Omental fat pad (tissue), 4 donors: ENCODE results near the gene SNAI1. TPM values are rescaled to one million over a fixed set of nuclear protein-coding genes. Genes with fewer than 3 reads are reported as not detected.

ENCODE experiments used
- ATAC-seq: fragments of 150-250 bp; one replicate; pipeline ENCODE4 v1.9.1; 2016; ENCODE audit warnings: mild to moderate bottlenecking, moderate library complexity; ENCODE audit not compliant: low FRiP score
- DNase-seq: peaks from one replicate; pipeline ENCODE4 v3.0.0-alpha.2; 2019; ENCODE audit warnings: low spot score
- total RNA-seq, 4 donors: library from RNA; depleted of rRNA; stranded (reverse); fragments of >200 nt; gene quantifications; one replicate each; pipeline ENCODE4 v1.1.0, GENCODE V29; 2016
- TF ChIP-seq, protein P1 (sequence below), 3 donors: fragments of 450-650 bp; IDR thresholded peaks; one replicate each; pipeline ENCODE4 v1.5.1; 2016 to 2017; ENCODE audit warnings: antibody characterized with exemption in 3 of 3, mild to moderate bottlenecking in 3 of 3, moderate library complexity in 2 of 3

SNAI1 gene
- total RNA-seq, 4 donors from 2014 or later, result 3.3 to 23.8 (median 8.7) TPM

DNA sequence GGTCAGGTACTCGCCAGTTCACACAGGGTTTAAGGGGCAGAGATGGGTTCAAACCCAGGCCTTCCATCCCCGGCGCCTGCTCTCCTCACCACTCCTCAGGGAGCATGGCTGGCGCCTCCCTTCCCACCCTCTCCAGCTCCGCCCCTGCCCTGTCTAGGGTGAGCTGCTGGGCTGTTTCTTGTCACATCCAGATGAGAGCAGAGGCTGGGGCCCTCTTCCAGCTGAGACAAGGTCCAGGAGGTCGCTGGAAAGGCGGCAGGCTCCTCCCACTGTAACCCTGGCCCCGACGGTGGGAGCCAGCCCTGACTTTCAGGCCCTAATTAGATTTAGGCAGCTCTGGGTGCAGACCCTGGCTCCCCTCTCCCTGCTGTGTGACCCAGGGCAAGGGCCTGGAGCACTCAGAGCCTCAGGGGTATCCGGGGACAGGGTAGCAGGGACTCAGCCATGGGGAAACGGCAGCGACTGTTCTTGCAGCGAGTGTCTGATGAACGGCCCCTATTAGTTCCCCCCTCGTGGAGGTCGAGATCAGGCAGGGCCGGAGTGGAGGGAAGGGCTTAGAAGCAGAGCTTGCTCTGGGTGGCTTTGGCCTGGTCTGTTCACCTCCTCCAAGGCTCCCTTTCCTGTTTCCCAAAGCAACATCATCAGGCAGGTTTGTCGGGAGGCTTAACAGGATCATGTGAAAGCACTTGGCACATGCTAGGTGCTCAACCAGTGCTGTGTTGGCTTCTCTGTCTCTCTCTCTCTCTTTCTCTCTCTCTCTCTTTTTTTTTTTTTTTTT lies 33.4 kb downstream of the SNAI1 start:
- ATAC-seq, result no peak
- TF ChIP-seq, protein P1, sequence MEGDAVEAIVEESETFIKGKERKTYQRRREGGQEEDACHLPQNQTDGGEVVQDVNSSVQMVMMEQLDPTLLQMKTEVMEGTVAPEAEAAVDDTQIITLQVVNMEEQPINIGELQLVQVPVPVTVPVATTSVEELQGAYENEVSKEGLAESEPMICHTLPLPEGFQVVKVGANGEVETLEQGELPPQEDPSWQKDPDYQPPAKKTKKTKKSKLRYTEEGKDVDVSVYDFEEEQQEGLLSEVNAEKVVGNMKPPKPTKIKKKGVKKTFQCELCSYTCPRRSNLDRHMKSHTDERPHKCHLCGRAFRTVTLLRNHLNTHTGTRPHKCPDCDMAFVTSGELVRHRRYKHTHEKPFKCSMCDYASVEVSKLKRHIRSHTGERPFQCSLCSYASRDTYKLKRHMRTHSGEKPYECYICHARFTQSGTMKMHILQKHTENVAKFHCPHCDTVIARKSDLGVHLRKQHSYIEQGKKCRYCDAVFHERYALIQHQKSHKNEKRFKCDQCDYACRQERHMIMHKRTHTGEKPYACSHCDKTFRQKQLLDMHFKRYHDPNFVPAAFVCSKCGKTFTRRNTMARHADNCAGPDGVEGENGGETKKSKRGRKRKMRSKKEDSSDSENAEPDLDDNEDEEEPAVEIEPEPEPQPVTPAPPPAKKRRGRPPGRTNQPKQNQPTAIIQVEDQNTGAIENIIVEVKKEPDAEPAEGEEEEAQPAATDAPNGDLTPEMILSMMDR (IDR thresholded peaks at IDR 0.05), result no peak
- no peak for DNase-seq

DNA sequence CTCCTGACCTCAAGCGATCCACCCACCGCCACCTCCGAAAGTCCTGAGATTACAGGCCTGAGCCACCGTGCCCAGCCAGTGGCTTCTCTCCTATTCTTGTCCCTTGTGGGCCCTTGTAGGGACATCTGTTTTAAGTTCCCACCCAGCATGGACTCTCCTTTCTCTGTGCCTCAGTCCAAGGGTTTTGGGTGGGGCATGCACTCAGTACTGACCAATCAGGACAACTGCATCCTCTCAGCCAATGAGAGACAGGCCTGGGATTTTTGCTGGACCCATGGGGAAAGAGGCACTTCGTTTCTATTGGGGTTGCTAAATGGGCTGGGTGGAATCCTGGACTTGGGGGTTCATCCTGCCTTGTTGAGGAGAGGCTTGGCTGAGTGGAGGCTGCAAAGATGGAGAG lies 34.4 kb downstream of the SNAI1 start:
- ATAC-seq, result no peak

DNA sequence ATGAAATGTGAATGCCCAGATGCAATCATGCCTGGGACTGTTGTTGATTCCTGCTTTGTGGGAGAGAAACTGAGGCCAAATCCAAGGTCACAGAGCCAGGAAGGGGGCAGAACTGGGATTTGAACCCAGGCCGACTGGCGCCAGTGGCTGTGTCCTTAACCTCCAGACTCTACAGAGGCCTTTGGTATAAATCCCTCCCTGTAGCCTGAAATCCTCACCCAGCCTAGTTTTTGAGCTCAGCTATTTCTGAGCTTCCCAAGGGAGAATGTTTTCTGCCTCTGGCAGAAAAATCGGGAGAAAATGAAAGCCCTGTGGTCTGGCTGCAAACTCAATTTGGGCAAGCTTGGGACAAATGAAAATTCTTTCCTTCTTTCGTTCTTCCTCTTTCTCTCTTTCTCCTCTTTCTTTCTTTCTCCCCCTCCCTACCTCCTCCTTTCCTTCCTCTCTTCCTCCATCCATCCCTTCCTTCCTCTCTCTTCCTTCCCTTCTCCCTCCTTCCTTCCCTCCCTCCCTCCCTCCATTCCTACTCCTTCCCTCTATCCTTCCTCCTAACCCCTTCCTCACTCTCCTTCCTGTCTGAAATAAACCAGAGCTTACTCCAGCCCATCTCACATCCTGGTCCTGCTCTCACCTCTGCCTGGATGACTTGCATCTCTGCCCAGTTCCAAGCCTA lies 34.9 kb downstream of the SNAI1 start:
- no peak for DNase-seq
- TF ChIP-seq, protein P1 (IDR thresholded peaks at IDR 0.05), result no peak
- no peak for ATAC-seq

More for the DNA sequence above, 34.4 kb downstream of the SNAI1 start:
- no peak for DNase-seq
- TF ChIP-seq, protein P1 (IDR thresholded peaks at IDR 0.05), result no peak

DNA sequence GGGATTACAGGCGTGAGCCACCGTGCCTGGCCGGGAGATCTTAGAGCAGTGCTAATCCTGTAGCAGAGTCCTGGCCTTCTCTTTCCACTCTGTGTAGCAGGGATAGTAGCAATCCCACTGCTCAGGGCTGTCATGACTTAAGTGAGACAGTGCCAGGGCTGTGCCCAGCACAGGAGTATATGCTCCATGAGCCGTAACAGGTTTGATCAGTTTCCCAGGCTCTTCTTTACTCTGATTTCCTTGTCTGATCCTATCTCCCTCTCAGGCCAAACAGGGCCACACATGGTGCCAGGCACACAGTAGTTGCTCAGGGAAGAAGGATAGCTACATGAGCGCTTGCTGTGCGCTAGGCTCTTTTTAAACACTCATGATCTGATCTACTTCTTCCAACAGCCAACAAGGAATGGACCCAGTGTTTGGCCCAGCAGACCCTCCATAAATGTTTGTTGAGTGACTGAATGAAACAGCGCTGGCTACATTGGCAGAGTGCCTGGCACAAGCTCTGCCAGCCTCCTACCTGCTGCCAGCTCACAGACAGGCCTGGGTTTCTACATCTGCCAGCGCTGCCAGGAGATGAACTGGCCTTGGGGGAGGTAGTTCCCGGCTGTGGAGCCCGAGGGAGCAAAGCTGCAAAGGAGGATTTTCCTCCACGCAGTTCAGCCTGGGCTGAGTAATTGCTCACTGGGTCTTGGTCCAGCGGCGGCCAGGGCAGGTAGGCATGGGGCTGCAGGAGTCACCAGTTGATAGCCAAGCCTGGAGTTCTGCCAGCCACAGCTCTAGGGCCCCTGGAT lies 36.9 kb downstream of the SNAI1 start:
- DNase-seq, result peak; percentile 38
- TF ChIP-seq, protein P1 (IDR thresholded peaks at IDR 0.05), result no peak
- peak; percentile 82 for ATAC-seq

DNA sequence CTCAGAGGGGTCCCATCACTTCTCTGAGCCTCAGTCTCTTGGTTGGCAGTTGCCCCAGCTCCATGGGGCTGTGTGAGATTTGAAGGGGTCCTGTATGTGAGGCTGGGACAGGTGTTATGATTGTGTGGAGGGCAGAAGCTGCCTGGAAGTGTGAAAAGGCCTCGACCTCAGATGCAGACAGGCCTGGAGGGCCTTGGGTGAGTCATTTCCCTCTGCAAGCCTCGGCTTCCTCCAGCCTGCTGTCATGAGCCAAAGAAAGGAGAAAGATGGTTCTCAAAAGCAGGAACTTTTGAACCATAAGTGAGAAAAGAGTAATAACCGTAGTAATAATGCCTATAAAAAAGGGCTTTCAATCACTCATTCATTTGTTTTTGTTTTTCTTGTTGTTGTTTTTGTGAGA lies 37.5 kb downstream of the SNAI1 start:
- TF ChIP-seq, protein P1 (IDR thresholded peaks at IDR 0.05), result no peak
- peak; percentile 6 for ATAC-seq
- no peak for DNase-seq

DNA sequence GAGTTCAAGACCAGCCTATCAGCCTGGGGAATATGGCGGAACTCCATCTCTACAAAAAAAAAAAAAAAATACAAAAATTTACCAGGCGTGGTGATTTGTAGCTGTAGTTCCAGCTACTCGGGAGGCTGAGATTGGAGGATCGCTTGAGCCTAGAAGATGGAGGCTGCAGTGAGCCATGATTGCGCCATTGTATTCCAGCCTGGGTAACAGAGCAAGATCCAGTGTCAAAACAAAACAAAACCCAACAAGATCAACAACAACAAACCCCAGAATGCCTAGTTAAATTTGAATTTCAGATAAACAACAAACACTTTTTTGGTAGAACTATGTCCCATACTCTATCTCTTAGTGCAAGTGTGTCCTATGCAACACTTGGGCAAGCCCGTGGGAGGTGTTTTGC lies 39.9 kb downstream of the SNAI1 start:
- ATAC-seq, result no peak
- DNase-seq, result no peak
- TF ChIP-seq, protein P1 (IDR thresholded peaks at IDR 0.05), result no peak
